GM10266 (cell line): Measurements from ENCODE around the gene KRR1.
"Not testable (repeated sequence)": the region's sequence is repeated elsewhere in the genome, so short reads cannot be mapped to it uniquely, and the experiment has no call there.

Experiments used
- DNase-seq: peaks from one replicate; pipeline ENCODE4 v3.0.0; 2012; ENCODE audit errors: extremely low spot score
- CTCF ChIP-seq: IDR thresholded peaks from 2 replicates; pipeline ENCODE4 v1.5.1; 2012; ENCODE audit warnings: mild to moderate bottlenecking, low read depth; ENCODE audit not compliant: control insufficient read depth, insufficient read depth; ENCODE audit errors: missing control alignments

KRR1 gene

GRCh38 chr12:75503866-75504265 is 7.5 kb downstream of the KRR1 start:
- no peak for TF ChIP-seq CTCF
- no peak for DNase-seq

- TF ChIP-seq CTCF = no peak
- DNase-seq = no peak
Measured at GRCh38 chr12:75503459-75503858, 8.0 kb downstream of the KRR1 start.

GRCh38 chr12:75491169-75491568 is 20.2 kb downstream of the KRR1 start:
- no peak for DNase-seq
- no peak for TF ChIP-seq CTCF

- DNase-seq = no peak
- no peak for TF ChIP-seq CTCF
Measured at GRCh38 chr12:75489613-75490210, 21.7 kb downstream of the KRR1 start.

- no peak for TF ChIP-seq CTCF
- no peak for DNase-seq
Measured at GRCh38 chr12:75489187-75489586, 22.2 kb downstream of the KRR1 start.

GRCh38 chr12:75488553-75488952 is 22.9 kb downstream of the KRR1 start:
- no peak for DNase-seq
- TF ChIP-seq CTCF = peak; percentile 39

- no peak for TF ChIP-seq CTCF
- DNase-seq = no peak
Measured at GRCh38 chr12:75487308-75487707, 24.1 kb downstream of the KRR1 start.

GRCh38 chr12:75484450-75484849 is 27.0 kb downstream of the KRR1 start:
- DNase-seq = not testable (repeated sequence)
